Ishikawa (cell line): ENCODE measurements around the gene SERP2.

ENCODE experiments used
- CEBPB ChIP-seq: IDR thresholded peaks from 2 replicates; pipeline ENCODE4 v1.6.1; 2012
- CREB1 ChIP-seq: IDR thresholded peaks from 2 replicates; pipeline ENCODE4 v1.6.1; 2012; ENCODE audit warnings: low read depth
- EGR1 ChIP-seq: IDR thresholded peaks from 2 replicates; pipeline ENCODE4 v1.6.1; 2012
- EP300 ChIP-seq: IDR thresholded peaks from 2 replicates; pipeline ENCODE4 v1.6.1; 2012; ENCODE audit warnings: borderline replicate concordance
- FOXM1 ChIP-seq: IDR thresholded peaks from 2 replicates; pipeline ENCODE4 v1.6.1; 2012; ENCODE audit warnings: low read depth, borderline replicate concordance
- MAX ChIP-seq: IDR thresholded peaks from 2 replicates; pipeline ENCODE4 v1.6.1; 2012
- NFIC ChIP-seq: IDR thresholded peaks from 2 replicates; pipeline ENCODE4 v1.6.1; 2012
- RAD21 ChIP-seq: IDR thresholded peaks from 2 replicates; pipeline ENCODE4 v1.6.1; 2012; ENCODE audit warnings: low read depth
- TAF1 ChIP-seq: IDR thresholded peaks from 2 replicates; pipeline ENCODE4 v1.6.1; 2012; ENCODE audit warnings: low read depth, mild to moderate bottlenecking
- TCF12 ChIP-seq: IDR thresholded peaks from 2 replicates; pipeline ENCODE4 v1.6.1; 2012; ENCODE audit warnings: low read depth
- TEAD4 ChIP-seq: IDR thresholded peaks from 2 replicates; pipeline ENCODE4 v1.6.1; 2012
- USF1 ChIP-seq: IDR thresholded peaks from 2 replicates; pipeline ENCODE4 v1.6.1; 2012
- YY1 ChIP-seq: IDR thresholded peaks from 2 replicates; pipeline ENCODE4 v1.6.1; 2012; ENCODE audit warnings: low read depth
- ZBTB7A ChIP-seq: IDR thresholded peaks from 2 replicates; pipeline ENCODE4 v1.6.1; 2012; ENCODE audit warnings: low read depth
- TF ChIP-seq, protein P1 (sequence below): IDR thresholded peaks from 2 replicates; pipeline ENCODE4 v1.6.1; 2012; ENCODE audit warnings: low read depth, mild to moderate bottlenecking

SERP2 gene

GRCh38 chr13:44395976-44396694, 22.5 kb downstream of the SERP2 start:
- TF ChIP-seq FOXM1 (no peak), MAX (no peak), CREB1 (no peak), EP300 (no peak), TAF1 (no peak)

GRCh38 chr13:44396701-44397580, 23.3 kb downstream of the SERP2 start:
- no peak for TF ChIP-seq FOXM1
- TF ChIP-seq TEAD4, result no peak
- TF ChIP-seq MAX, result no peak

- no peak for TF ChIP-seq FOXM1
- TF ChIP-seq ZBTB7A, result no peak
- TF ChIP-seq TAF1, result no peak
- TF ChIP-seq USF1, result no peak
- no peak for TF ChIP-seq NFIC
- no peak for TF ChIP-seq TCF12
- no peak for TF ChIP-seq CEBPB
- TF ChIP-seq CREB1, result no peak
- no peak for TF ChIP-seq EP300
- no peak for TF ChIP-seq RAD21
- TF ChIP-seq, protein P1, sequence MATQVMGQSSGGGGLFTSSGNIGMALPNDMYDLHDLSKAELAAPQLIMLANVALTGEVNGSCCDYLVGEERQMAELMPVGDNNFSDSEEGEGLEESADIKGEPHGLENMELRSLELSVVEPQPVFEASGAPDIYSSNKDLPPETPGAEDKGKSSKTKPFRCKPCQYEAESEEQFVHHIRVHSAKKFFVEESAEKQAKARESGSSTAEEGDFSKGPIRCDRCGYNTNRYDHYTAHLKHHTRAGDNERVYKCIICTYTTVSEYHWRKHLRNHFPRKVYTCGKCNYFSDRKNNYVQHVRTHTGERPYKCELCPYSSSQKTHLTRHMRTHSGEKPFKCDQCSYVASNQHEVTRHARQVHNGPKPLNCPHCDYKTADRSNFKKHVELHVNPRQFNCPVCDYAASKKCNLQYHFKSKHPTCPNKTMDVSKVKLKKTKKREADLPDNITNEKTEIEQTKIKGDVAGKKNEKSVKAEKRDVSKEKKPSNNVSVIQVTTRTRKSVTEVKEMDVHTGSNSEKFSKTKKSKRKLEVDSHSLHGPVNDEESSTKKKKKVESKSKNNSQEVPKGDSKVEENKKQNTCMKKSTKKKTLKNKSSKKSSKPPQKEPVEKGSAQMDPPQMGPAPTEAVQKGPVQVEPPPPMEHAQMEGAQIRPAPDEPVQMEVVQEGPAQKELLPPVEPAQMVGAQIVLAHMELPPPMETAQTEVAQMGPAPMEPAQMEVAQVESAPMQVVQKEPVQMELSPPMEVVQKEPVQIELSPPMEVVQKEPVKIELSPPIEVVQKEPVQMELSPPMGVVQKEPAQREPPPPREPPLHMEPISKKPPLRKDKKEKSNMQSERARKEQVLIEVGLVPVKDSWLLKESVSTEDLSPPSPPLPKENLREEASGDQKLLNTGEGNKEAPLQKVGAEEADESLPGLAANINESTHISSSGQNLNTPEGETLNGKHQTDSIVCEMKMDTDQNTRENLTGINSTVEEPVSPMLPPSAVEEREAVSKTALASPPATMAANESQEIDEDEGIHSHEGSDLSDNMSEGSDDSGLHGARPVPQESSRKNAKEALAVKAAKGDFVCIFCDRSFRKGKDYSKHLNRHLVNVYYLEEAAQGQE, result no peak
- TF ChIP-seq EGR1, result no peak
- no peak for TF ChIP-seq TEAD4
- no peak for TF ChIP-seq YY1
- no peak for TF ChIP-seq MAX
Measured at GRCh38 chr13:44397766-44398223, 24.2 kb downstream of the SERP2 start.

DNA sequence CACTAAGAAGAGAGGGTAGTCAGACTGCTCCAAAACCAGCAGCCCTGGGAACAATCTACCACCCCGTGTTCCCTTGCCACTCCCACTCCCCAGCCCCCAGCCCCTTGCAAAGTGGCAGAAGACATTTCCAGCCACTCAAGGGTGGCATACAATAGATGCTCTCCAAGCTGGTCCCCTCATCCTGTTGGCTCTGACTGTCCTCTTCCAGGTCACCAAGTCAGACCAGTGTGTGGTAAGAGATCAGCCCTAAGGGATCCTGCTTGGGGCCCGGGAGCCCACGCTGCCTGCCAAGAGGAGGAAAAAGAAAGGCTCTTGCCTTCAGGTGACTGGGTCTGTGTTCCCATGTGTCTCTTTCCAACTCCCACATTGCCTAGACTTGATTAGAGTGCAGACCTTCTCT, 25.0 kb downstream of the SERP2 start:
- TF ChIP-seq MAX (no peak), TAF1 (no peak), TCF12 (no peak), YY1 (no peak), EP300 (no peak)
- TF ChIP-seq, protein P1, result no peak

GRCh38 chr13:44399074-44399473, 25.4 kb downstream of the SERP2 start:
- TF ChIP-seq FOXM1 (no peak), RAD21 (no peak), CREB1 (no peak), TAF1 (no peak), EGR1 (no peak), CEBPB (no peak), USF1 (no peak)
- TF ChIP-seq, protein P1, result no peak
